HG03469 (cell line): ENCODE measurements around the gene SIRT6.
"Not testable (repeated sequence)": the region's sequence is repeated elsewhere in the genome, so short reads cannot be mapped to it uniquely, and the experiment has no call there.

Source experiments
- ATAC-seq: cut with Tn5 transposase; IDR thresholded peaks from one replicate; pipeline ENCODE4 v1.9.1; 2021; ENCODE audit warnings: mild to moderate bottlenecking, moderate library complexity, moderate number of reproducible peaks; ENCODE audit not compliant: unreplicated experiment

SIRT6 gene

GRCh38 chr19:4177146-4177545, 5.2 kb downstream of the SIRT6 start:
- ATAC-seq, result no peak

- ATAC-seq, result no peak
These were observed 6.8 kb downstream of the SIRT6 start for GRCh38 chr19:4175669-4175931.

GRCh38 chr19:4174895-4175668, 7.3 kb downstream of the SIRT6 start:
- ATAC-seq, result no peak

DNA sequence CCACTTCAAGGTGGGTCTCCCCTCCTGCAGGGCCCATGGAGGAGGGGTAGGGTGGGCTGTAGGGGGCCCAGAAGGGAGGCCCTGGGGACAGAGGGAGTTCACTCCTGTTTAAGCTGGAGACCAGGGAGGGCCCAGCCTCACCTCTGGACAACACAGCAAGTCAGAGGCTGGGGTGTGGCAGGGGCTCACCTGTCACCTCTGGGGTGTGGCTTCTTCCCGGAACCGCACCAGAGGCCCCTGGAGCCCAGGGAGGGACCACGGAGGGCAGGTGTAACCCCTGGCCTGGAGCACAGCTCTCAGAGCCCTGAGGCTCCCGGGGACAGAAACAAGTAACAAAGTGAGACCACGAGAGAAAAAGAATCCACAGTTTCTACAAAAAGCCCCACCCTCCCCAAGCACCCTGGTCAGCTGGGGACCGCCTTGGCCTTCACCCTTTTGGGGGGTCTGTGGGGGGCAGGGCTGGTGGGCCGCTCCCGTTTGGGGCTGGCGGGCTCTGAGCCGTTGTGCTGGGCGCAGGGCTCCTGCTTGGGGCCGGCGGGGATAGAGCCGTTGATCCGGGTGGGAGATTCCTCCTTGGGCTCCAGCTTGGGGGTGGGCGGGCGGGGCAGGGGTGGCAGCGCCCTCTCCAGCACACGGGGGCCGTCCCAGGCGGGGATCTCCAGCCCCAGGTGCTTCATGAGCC, 8.0 kb downstream of the SIRT6 start:
- no peak for ATAC-seq

- ATAC-seq, result no peak
These were observed 8.7 kb downstream of the SIRT6 start for GRCh38 chr19:4173479-4174212.

GRCh38 chr19:4172861-4173473, 9.4 kb downstream of the SIRT6 start:
- ATAC-seq, result no peak

DNA sequence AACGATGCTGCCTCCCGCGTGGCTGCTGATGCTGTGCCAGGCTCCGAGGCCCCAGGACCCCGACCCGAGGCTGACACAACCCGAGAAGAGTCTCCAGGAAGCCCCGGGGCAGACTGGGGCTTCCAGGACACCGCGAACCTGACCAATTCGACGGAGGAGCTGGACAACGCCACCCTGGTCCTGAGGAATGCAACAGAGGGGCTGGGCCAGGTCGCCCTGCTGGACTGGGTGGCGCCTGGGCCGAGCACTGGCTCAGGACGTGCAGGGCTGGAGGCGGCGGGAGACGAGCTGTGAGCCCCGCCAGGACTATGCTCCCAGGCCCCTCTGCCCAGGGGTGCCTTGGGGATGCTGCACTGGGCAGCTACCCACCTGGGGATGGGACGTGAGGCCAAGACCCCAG, 10.7 kb downstream of the SIRT6 start:
- no peak for ATAC-seq

- ATAC-seq, result no peak
These were observed 18.1 kb downstream of the SIRT6 start for GRCh38 chr19:4164262-4164661.

DNA sequence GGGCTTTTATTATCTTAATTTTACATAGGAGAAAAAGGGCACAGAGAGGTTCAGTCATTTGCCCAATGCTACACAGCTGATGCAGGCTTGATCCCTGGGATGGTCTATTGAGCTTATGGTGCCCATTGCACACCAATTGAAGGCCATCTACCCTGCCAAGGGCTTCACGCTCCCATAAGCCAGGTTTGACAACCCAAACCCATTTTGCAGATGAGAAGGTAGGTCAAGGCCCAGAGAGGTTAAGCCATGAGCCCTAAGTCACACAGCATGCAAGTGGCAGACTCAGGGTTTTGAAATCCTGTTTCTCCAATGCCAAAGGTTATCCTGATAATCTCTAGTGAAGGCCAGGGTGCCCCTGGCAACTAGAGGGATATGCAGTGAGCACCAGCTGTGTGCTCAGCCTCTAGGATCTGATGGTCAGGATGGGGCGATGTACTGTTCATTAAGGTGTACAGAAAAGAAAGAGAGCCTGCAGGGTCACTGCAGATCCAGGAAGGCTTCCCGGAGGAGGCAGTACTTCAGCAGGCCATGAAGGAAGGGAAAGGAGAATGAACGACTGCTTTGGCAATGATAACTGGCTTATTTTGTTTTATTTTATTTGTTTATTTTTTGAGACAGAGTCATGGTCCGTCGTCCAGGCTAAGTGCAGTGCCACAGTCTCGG, 20.8 kb downstream of the SIRT6 start:
- no peak for ATAC-seq

DNA sequence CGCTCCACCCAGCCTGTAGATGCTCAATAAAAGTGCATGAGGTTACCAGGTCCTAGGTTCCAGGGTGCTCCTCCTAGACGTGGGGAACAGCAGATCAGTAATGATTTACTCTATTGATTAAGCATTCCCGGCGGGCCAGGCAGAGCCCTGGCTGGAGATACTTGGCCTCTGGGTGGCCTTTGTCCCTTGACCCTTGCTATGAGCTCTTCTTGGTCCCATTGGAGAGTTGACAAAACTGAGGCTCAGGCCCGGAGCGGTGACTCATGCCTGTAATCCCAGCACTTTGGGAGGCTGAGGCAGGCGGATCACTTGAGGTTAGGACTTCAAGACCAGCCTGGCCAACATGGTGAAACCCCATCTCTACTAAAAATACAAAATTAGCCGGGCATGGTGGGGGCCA, 24.4 kb downstream of the SIRT6 start:
- ATAC-seq, result not testable (repeated sequence)

- ATAC-seq, result no peak
These were observed 25.2 kb downstream of the SIRT6 start for GRCh38 chr19:4157164-4157563.

DNA sequence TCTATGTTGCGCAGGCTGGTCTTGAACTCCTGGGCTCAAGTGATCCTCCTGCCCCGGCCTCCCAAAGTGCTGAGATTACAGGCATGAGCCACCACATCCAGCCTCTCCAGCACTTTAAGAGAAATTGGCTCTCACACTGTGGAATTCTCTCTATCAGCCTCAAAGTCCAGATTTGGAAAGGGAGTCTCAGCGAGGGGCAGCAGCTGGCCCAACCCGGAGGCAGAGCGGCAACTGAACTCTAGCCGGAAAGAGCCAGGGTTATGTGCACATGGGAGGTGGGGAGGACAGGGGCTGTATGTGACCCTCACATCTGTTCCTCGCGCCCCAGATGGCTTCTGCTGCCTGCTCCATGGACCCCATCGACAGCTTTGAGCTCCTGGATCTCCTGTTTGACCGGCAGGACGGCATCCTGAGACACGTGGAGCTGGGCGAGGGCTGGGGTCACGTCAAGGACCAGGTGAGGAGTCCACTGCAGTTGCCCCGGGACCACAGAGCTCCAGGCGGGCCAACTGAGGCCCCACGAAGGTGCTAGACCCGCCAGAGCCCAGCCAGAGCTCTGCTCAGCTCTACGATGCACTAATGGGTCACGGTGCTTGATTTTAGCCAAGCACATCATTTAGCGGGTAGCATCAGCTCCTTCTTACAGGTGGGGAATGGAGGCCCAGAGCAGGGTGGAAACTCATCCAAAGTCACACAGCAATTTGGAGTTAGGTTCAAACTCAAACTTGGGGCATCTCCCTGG, 27.6 kb downstream of the SIRT6 start:
- ATAC-seq, result no peak

GRCh38 chr19:4152241-4152998, 29.9 kb downstream of the SIRT6 start:
- no peak for ATAC-seq

DNA sequence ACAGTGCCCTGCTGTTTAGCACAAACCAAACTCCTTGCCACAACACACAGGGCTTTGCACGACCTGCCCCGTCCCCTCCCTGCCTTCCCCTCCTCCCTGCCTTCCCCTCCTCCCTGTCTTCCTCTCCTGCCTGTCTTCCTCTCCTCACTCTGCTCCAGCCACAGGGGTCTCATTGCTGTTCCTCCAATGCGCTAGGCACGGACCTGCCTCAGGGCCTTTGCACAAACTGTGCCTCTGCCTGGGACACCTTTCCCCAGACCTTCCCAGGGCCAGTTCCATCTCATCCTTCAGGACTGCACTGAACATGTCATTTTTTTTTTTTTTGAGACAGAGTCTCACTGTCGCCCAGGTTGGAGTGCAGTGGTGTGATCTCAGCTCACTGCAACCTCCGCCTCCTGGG, 30.7 kb downstream of the SIRT6 start:
- no peak for ATAC-seq

- ATAC-seq, result no peak
These were observed 32.7 kb downstream of the SIRT6 start for GRCh38 chr19:4149518-4150288.

- ATAC-seq, result no peak
These were observed 37.6 kb downstream of the SIRT6 start for GRCh38 chr19:4144666-4145249.

- ATAC-seq, result not testable (repeated sequence)
These were observed 39.4 kb downstream of the SIRT6 start for GRCh38 chr19:4142916-4143315.

GRCh38 chr19:4140237-4140711, 42.1 kb downstream of the SIRT6 start:
- no peak for ATAC-seq
